Ectodermal cell (in vitro differentiated cells): Measurements from ENCODE around the gene ELP2.
"Not testable (repeated sequence)": the region's sequence is repeated elsewhere in the genome, so short reads cannot be mapped to it uniquely, and the experiment has no call there.

Experiments
- H3K27ac ChIP-seq: 2 replicates; pipeline ENCODE4 v1.7.0; 2013; ENCODE audit warnings: mild to moderate bottlenecking, low read depth, low read length; ENCODE audit not compliant: insufficient read depth, poor library complexity, severe bottlenecking
- H3K27me3 ChIP-seq: 2 replicates; pipeline ENCODE4 v1.7.0; 2013; ENCODE audit warnings: mild to moderate bottlenecking, low read length; ENCODE audit not compliant: insufficient read depth, control insufficient read depth, poor library complexity, severe bottlenecking
- H3K36me3 ChIP-seq: one replicate; pipeline ENCODE4 v1.7.0; 2013; ENCODE audit warnings: low read length; ENCODE audit not compliant: control insufficient read depth, insufficient read depth
- H3K4me1 ChIP-seq: one replicate; pipeline ENCODE4 v1.7.0; 2013; ENCODE audit warnings: low read length; ENCODE audit not compliant: control insufficient read depth, insufficient read depth
- H3K4me3 ChIP-seq: 2 replicates; pipeline ENCODE4 v1.7.0; 2013; ENCODE audit warnings: low read depth, low read length, control low read depth; ENCODE audit not compliant: insufficient read depth
- H3K9me3 ChIP-seq: 2 replicates; pipeline ENCODE4 v1.7.0; 2013; ENCODE audit warnings: mild to moderate bottlenecking, low read length, moderate library complexity; ENCODE audit not compliant: control insufficient read depth
- WGBS, 2 experiments: methylation state at CpG; one replicate each; pipeline ENCODE4 v1.1.7; 2013; ENCODE audit warnings: missing lambda C conversion rate in 2 of 2; 5-methylcytosine and 5-hydroxymethylcytosine counted together

The ELP2 gene

GRCh38 chr18:36196238-36196995 is 66.7 kb downstream of the ELP2 start:
- Histone ChIP-seq H3K27ac (no peak overlapping the region), H3K36me3 (no peaks in the 10 kb centered on the region), H3K9me3 (no peaks in the 10 kb centered on the region), H3K27me3 (no peaks in the 10 kb centered on the region), H3K4me1 (no peaks in the 10 kb centered on the region), H3K4me3 (no peak overlapping the region)
- WGBS, 2 experiments, result 90 to 96% methylated on average over 6 of the region's 6 CpGs

GRCh38 chr18:36197511-36198166 is 67.9 kb downstream of the ELP2 start:
- Histone ChIP-seq H3K9me3 (no peaks in the 10 kb centered on the region), H3K4me3 (no peak overlapping the region), H3K27ac (no peak overlapping the region), H3K36me3 (no peaks in the 10 kb centered on the region), H3K4me1 (no peaks in the 10 kb centered on the region), H3K27me3 (no peaks in the 10 kb centered on the region)

GRCh38 chr18:36199691-36200295 is 70.1 kb downstream of the ELP2 start:
- 90 to 91% methylated on average over 22 of the region's 22 CpGs for WGBS, 2 experiments

GRCh38 chr18:36200354-36200771 is 70.7 kb downstream of the ELP2 start:
- H3K36me3 ChIP-seq, result no peaks in the 10 kb centered on the region
- H3K4me3 ChIP-seq, result no peak overlapping the region
- no peaks in the 10 kb centered on the region for H3K9me3 ChIP-seq
- H3K4me1 ChIP-seq, result no peaks in the 10 kb centered on the region
- no peaks in the 10 kb centered on the region for H3K27me3 ChIP-seq
- no peak overlapping the region for H3K27ac ChIP-seq

More at GRCh38 chr18:36199691-36200295, 70.1 kb downstream of the ELP2 start:
- H3K36me3 ChIP-seq, result no peaks in the 10 kb centered on the region
- no peaks in the 10 kb centered on the region for H3K4me1 ChIP-seq
- no peaks in the 10 kb centered on the region for H3K27me3 ChIP-seq
- H3K27ac ChIP-seq, result no peak overlapping the region
- no peaks in the 10 kb centered on the region for H3K9me3 ChIP-seq
- H3K4me3 ChIP-seq, result no peak overlapping the region

- Histone ChIP-seq H3K4me1 (no peaks in the 10 kb centered on the region), H3K36me3 (no peaks in the 10 kb centered on the region), H3K27ac (no peak overlapping the region), H3K27me3 (no peaks in the 10 kb centered on the region), H3K9me3 (no peaks in the 10 kb centered on the region), H3K4me3 (no peak overlapping the region)
- WGBS, 2 experiments, result 91 to 92% methylated on average over 1 to 2 of the region's 2 CpGs
These were observed 72.1 kb downstream of the ELP2 start for GRCh38 chr18:36201765-36202164.

- Histone ChIP-seq H3K27me3 (no peaks in the 10 kb centered on the region), H3K4me3 (no peak overlapping the region), H3K4me1 (no peaks in the 10 kb centered on the region), H3K27ac (no peak overlapping the region), H3K9me3 (no peaks in the 10 kb centered on the region), H3K36me3 (no peaks in the 10 kb centered on the region)
- WGBS, 2 experiments, result 80 to 82% methylated on average over 7 of the region's 7 CpGs
These were observed 73.7 kb downstream of the ELP2 start for GRCh38 chr18:36203360-36203895.

- H3K36me3 ChIP-seq, result no peaks in the 10 kb centered on the region
- 88 to 90% methylated on average over 4 of the region's 4 CpGs for whole genome bisulfite sequencing, 2 experiments
- no peaks in the 10 kb centered on the region for H3K4me1 ChIP-seq
- no peaks in the 10 kb centered on the region for H3K27me3 ChIP-seq
- no peaks in the 10 kb centered on the region for H3K9me3 ChIP-seq
- no peak overlapping the region for H3K4me3 ChIP-seq
- no peak overlapping the region for H3K27ac ChIP-seq
These were observed 75.5 kb downstream of the ELP2 start for GRCh38 chr18:36205166-36205565.

GRCh38 chr18:36207303-36207702 is 77.6 kb downstream of the ELP2 start:
- Histone ChIP-seq H3K27ac (no peak overlapping the region), H3K4me3 (no peak overlapping the region), H3K4me1 (no peaks in the 10 kb centered on the region), H3K9me3 (no peaks in the 10 kb centered on the region), H3K36me3 (no peaks in the 10 kb centered on the region), H3K27me3 (no peaks in the 10 kb centered on the region)
- 79 to 100% methylated on average over 1 of the region's 1 CpG for WGBS, 2 experiments

GRCh38 chr18:36207969-36208368 is 78.3 kb downstream of the ELP2 start:
- H3K4me3 ChIP-seq, H3K4me1 ChIP-seq, H3K36me3 ChIP-seq, H3K9me3 ChIP-seq, H3K27me3 ChIP-seq, H3K27ac ChIP-seq: not testable (repeated sequence)
- 90 to 98% methylated on average over 2 of the region's 2 CpGs for WGBS, 2 experiments

- 95 to 96% methylated on average over 6 of the region's 6 CpGs for WGBS, 2 experiments
- no peak overlapping the region for H3K27ac ChIP-seq
- no peaks in the 10 kb centered on the region for H3K9me3 ChIP-seq
- H3K27me3 ChIP-seq, result no peaks in the 10 kb centered on the region
- no peaks in the 10 kb centered on the region for H3K36me3 ChIP-seq
- no peaks in the 10 kb centered on the region for H3K4me1 ChIP-seq
- no peak overlapping the region for H3K4me3 ChIP-seq
These were observed 81.9 kb downstream of the ELP2 start for GRCh38 chr18:36211612-36212065.
